GM19452 (cell line): ENCODE measurements around the gene RFC3.
A peak's percentile ranks its signal among the peaks of the same experiment; 100 is the strongest.
"Not testable (repeated sequence)": the region's sequence is repeated elsewhere in the genome, so short reads cannot be mapped to it uniquely, and the experiment has no call there.

Experiments
- ATAC-seq: cut with Tn5 transposase; IDR thresholded peaks from one replicate; pipeline ENCODE4 v1.9.1; 2021; ENCODE audit not compliant: unreplicated experiment

The RFC3 gene

GRCh38 chr13:33817901-33818706 is at the start of gene RFC3:
Gene RFC3, plus strand, starts transcription at chr13:33818149. Its CDS starts 30 bp downstream, at chr13:33818179.
- peak; percentile 96 for ATAC-seq

- no peak for ATAC-seq
Observed at GRCh38 chr13:33771296-33771695, 46.7 kb upstream of the RFC3 start.

- no peak for ATAC-seq
Observed at GRCh38 chr13:33773790-33774462, 44.0 kb upstream of the RFC3 start.

GRCh38 chr13:33775339-33776108 is 42.4 kb upstream of the RFC3 start:
- no peak for ATAC-seq

GRCh38 chr13:33776239-33776881 is 41.6 kb upstream of the RFC3 start:
- ATAC-seq = no peak

GRCh38 chr13:33782631-33783030 is 35.3 kb upstream of the RFC3 start:
- ATAC-seq = no peak

GRCh38 chr13:33783212-33783611 is 34.7 kb upstream of the RFC3 start:
- ATAC-seq = not testable (repeated sequence)

GRCh38 chr13:33784738-33785137 is 33.2 kb upstream of the RFC3 start:
- ATAC-seq = no peak

- no peak for ATAC-seq
Observed at GRCh38 chr13:33785384-33785783, 32.6 kb upstream of the RFC3 start.

- peak; percentile 63 for ATAC-seq
Observed at GRCh38 chr13:33787051-33787591, 30.8 kb upstream of the RFC3 start.

- ATAC-seq = no peak
Observed at GRCh38 chr13:33789066-33789606, 28.8 kb upstream of the RFC3 start.

- no peak for ATAC-seq
Observed at GRCh38 chr13:33789739-33790138, 28.2 kb upstream of the RFC3 start.

- no peak for ATAC-seq
Observed at GRCh38 chr13:33793726-33794125, 24.2 kb upstream of the RFC3 start.

- no peak for ATAC-seq
Observed at GRCh38 chr13:33794576-33794975, 23.4 kb upstream of the RFC3 start.

GRCh38 chr13:33796095-33796494 is 21.9 kb upstream of the RFC3 start:
- ATAC-seq = no peak

- ATAC-seq = no peak
Observed at GRCh38 chr13:33797622-33798021, 20.3 kb upstream of the RFC3 start.

- no peak for ATAC-seq
Observed at GRCh38 chr13:33798023-33798422, 19.9 kb upstream of the RFC3 start.

GRCh38 chr13:33799950-33800592 is 17.9 kb upstream of the RFC3 start:
- no peak for ATAC-seq

- ATAC-seq = no peak
Observed at GRCh38 chr13:33800646-33801186, 17.2 kb upstream of the RFC3 start.
